Adrenal gland (tissue), 12 donors: ENCODE results near the gene MSMP. TPM values are rescaled to one million over a fixed set of nuclear protein-coding genes. Genes with fewer than 3 reads are reported as not detected.

Source experiments
- DNase-seq, 7 donors: peaks; one replicate each; pipeline ENCODE4 v3.0.0-alpha.2; 2019 to 2020
- H3K27ac ChIP-seq, 5 donors: fragments of 200-600 bp; sonication (generic) in 4 of 5; 1 replicate in 3 of 5; 2 replicates in 2 of 5; pipeline versions ENCODE4 v1.5.1 to v1.8.0; 2016 to 2020; ENCODE audit warnings: mild to moderate bottlenecking in 1 of 5
- H3K27me3 ChIP-seq: fragments of 200-600 bp; 2 replicates; pipeline ENCODE4 v1.8.0; 2021
- H3K36me3 ChIP-seq, 2 donors: fragments of 200-600 bp; replicated peaks in 1 of 2; 1 replicate in 1 of 2; 2 replicates in 1 of 2; pipeline versions ENCODE4 v1.5.1 to v1.8.0; 2018 to 2022
- H3K4me1 ChIP-seq, 2 donors: fragments of 200-600 bp; replicated peaks in 1 of 2; 1 replicate in 1 of 2; 2 replicates in 1 of 2; pipeline versions ENCODE4 v1.5.1 to v1.8.0; 2018 to 2021
- H3K4me3 ChIP-seq, 4 donors: fragments of 200-600 bp; sonication (generic) in 3 of 4; one replicate each; pipeline ENCODE4 v1.5.1; 2016 to 2018
- H3K9me3 ChIP-seq, 3 donors: fragments of 200-600 bp; sonication (generic) in 1 of 3; replicated peaks in 1 of 3; 1 replicate in 2 of 3; 2 replicates in 1 of 3; pipeline versions ENCODE4 v1.5.1 to v1.8.0; 2016 to 2021
- CTCF ChIP-seq, 6 experiments: fragments of 450-650 bp in 4 of 6; fragments of 200-600 bp in 2 of 6; sonication (generic) in 1 of 6; IDR thresholded peaks; 1 replicate in 5 of 6; 2 replicates in 1 of 6; pipeline versions ENCODE4 v1.5.1 to v1.8.0; 2016 to 2021; ENCODE audit warnings: antibody characterized with exemption in 6 of 6, mild to moderate bottlenecking in 2 of 6, moderate library complexity in 1 of 6
- POLR2A ChIP-seq, 2 donors: fragments of 450-650 bp; IDR thresholded peaks; one replicate each; pipeline ENCODE4 v1.6.1; 2017; ENCODE audit warnings: antibody characterized with exemption in 2 of 2, mild to moderate bottlenecking in 2 of 2, moderate library complexity in 1 of 2
- WGBS, 4 donors: extraction: QIAGEN DNeasy Blood & Tissue Kit in 2 of 4; methylation state at CpG; one replicate each; pipeline versions ENCODE4 v1.1.5 to v1.1.7; 2013 to 2017; 5-methylcytosine and 5-hydroxymethylcytosine counted together
- intact Hi-C, 2 donors: fragments of 100-400 bp; cut with DNase I; formaldehyde crosslinking; loops; one replicate each; pipeline versions ENCODE4 v1.14.1 to v1.15.0; 2022 to 2023
- polyA plus RNA-seq, 3 donors: library from polyadenylated mRNA; stranded (reverse); fragments of 200-250 nt in 2 of 3; fragments of 350-450 nt in 1 of 3; fragmentation: Illumina TruSeq in 1 of 3; extraction: RNeasy Lipid Tissue Mini Kit (QIAGEN cat#74804) in 1 of 3; gene quantifications; one replicate each; pipeline ENCODE4 v1.2.3, GENCODE V29; 2013 to 2014
- total RNA-seq, 9 donors: library from RNA; depleted of rRNA in 4 of 9; stranded (reverse); fragments of >200 nt in 4 of 9; fragments of 120-200 nt in 1 of 9; fragmentation: NEBNext Ultra II Directional in 1 of 9; extraction: Animal tissue kit (Norgen Biotek cat#: 25700) in 1 of 9; gene quantifications; one replicate each; pipeline versions ENCODE4 v1.1.0 to v1.2.4, GENCODE V29; 2013 to 2023
- donor health status: healthy with polysubstance abuse.
- donor health status: Bipolar disorder and iron deficiency.
- donor health status: DM: yes; HTN: yes; CAD: no.
- donor health status: DM: no; HTN: no; CAD: no.
- donor health status: DM: no; HTN: no; CAD: no.
- donor health status: DM: yes; HTN: yes; CAD: no.

MSMP gene
- total and polyA plus RNA-seq, 12 donors, result 0.56 to 2.0 (median 1.2) TPM; not detected in 8

- WGBS, 4 donors, result 44 to 63% (median 51%) methylated on average over 30 to 37 of the region's 37 CpGs
- Histone ChIP-seq H3K36me3 (no peaks in the 10 kb centered on the region), H3K27me3 (no peaks in the 10 kb centered on the region), H3K9me3 (no peaks in the 10 kb centered on the region), H3K4me1 (peaks cover 5 to 23% of the 10 kb centered on the region in 2 donors), H3K4me3 (no peak overlapping the region), H3K27ac (peak overlapping the region in 2 of 5 donors; percentile 64 to 82)
- DNase-seq, result peak; percentile 71 to 90 (median 79)
- intact Hi-C loops, result loop anchor here (2.0 to 5.0 kb wide), 4 partner anchors 34 to 92 kb away; partner anchors contain the start of genes FAM221B (in 1 of the 2) and TMEM8B (in 1 of the 2)
- TF ChIP-seq POLR2A (IDR thresholded peaks at IDR 0.05), result no peak
- peak; percentile 84 to 96 (median 88) for TF ChIP-seq CTCF (IDR thresholded peaks at IDR 0.05)
Observed at GRCh38 chr9:35790385-35791296, 36.6 kb upstream of the MSMP start.

GRCh38 chr9:35790025-35790384, 35.9 kb upstream of the MSMP start:
- no peak for DNase-seq
- TF ChIP-seq POLR2A (IDR thresholded peaks at IDR 0.05), result no peak
- no peak for TF ChIP-seq CTCF (IDR thresholded peaks at IDR 0.05)
- intact Hi-C loops, result loop anchor here (2.0 to 5.0 kb wide), 4 partner anchors 35 to 93 kb away; partner anchors contain the start of genes FAM221B (in 1 of the 2) and TMEM8B (in 1 of the 2)
- no peaks in the 10 kb centered on the region for H3K9me3 ChIP-seq
- H3K36me3 ChIP-seq, result no peaks in the 10 kb centered on the region
- H3K4me3 ChIP-seq, result no peak overlapping the region
- H3K27me3 ChIP-seq, result no peaks in the 10 kb centered on the region
- H3K27ac ChIP-seq, result no peak overlapping the region
- peaks cover 5 to 23% of the 10 kb centered on the region in 2 donors for H3K4me1 ChIP-seq
- 31 to 32% (median 32%) methylated on average over 4 of the region's 4 CpGs for WGBS, 4 donors

- no peak overlapping the region for H3K4me3 ChIP-seq
- 88 to 100% (median 93%) methylated on average over 2 of the region's 2 CpGs for WGBS, 4 donors
- H3K27ac ChIP-seq, result no peak overlapping the region
- no peaks in the 10 kb centered on the region for H3K27me3 ChIP-seq
- peak in 1 of 7 donors; percentile 28 for DNase-seq
- H3K36me3 ChIP-seq, result no peaks in the 10 kb centered on the region
- peaks cover 5 to 23% of the 10 kb centered on the region in 2 donors for H3K4me1 ChIP-seq
- no peaks in the 10 kb centered on the region for H3K9me3 ChIP-seq
- intact Hi-C loops, result no loop called here
- TF ChIP-seq CTCF (IDR thresholded peaks at IDR 0.05) (no peak), POLR2A (IDR thresholded peaks at IDR 0.05) (no peak)
Observed at GRCh38 chr9:35789541-35789940, 35.5 kb upstream of the MSMP start.

- H3K27ac ChIP-seq, result no peak overlapping the region
- H3K9me3 ChIP-seq, result no peaks in the 10 kb centered on the region
- intact Hi-C loops, result no loop called here
- H3K4me1 ChIP-seq, result no peaks in the 10 kb centered on the region
- TF ChIP-seq CTCF (IDR thresholded peaks at IDR 0.05) (no peak), POLR2A (IDR thresholded peaks at IDR 0.05) (no peak)
- H3K4me3 ChIP-seq, result no peak overlapping the region
- no peak for DNase-seq
- no peaks in the 10 kb centered on the region for H3K27me3 ChIP-seq
- no peaks in the 10 kb centered on the region for H3K36me3 ChIP-seq
Observed at GRCh38 chr9:35783418-35783817, 29.3 kb upstream of the MSMP start.
